A172 (cell line): Measurements from ENCODE around the gene ADAP1. TPM values are rescaled to one million over a fixed set of nuclear protein-coding genes. Genes with fewer than 3 reads are reported as not detected.
"Not testable (repeated sequence)": the region's sequence is repeated elsewhere in the genome, so short reads cannot be mapped to it uniquely, and the experiment has no call there.

ENCODE experiments used
- DNase-seq: peaks from one replicate; pipeline ENCODE4 v3.0.0-alpha.2; 2015; ENCODE audit warnings: low spot score
- total RNA-seq: library from RNA; depleted of rRNA; stranded (reverse); fragments of >200 nt; shearing (Covaris generic); gene quantifications from 2 replicates; pipeline ENCODE4 v1.2.3, GENCODE V29; 2014

The ADAP1 gene
- total RNA-seq, 1 experiment from 2014 or later: 46.8 TPM

DNA sequence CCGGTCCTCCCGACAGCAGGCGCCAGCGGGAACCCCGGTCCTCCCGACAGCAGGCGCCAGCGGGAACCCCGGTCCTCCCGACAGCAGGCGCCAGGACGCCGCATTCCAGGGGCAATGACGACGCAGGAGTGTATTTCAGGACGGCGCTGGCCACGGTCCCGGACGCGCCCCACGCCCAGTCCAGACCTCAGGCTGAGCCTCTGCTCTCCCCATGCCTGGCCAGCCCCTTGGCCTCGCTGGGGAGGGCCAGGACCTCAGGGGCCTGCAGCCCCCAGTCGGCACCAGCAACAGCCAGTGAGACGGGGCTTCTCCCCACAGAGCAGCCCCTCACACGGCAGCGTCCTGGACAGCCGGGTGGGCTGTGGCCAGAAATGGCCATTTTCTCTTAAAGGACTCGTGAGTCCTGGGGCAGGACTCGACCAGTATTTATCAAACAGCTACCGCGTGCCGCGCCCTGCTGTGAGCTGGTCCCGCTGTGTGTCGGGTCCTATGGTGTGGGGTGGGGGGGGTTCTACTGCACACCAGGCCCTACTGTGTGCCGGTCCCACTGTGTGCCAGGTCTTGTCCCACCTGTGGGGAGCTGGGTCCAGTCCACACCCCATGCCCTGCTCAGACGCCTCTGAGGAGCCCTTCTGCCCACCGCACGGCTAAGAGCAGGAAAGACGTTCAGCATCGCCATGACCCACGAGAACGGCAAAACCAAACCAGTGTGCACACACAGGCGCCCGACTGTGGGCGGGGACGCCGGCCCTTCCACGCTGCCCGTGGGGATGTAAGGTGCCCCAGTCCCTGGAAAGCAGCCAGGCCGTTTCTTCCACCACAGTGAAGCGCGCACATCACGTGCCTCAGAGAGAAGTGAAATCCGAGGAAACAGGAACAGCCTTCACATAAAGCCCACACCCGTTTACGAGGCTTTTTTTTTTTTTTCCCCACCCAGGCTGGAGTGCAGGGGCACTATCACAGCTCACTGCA, 44.8 kb downstream of the ADAP1 start:
- no peak for DNase-seq

DNA sequence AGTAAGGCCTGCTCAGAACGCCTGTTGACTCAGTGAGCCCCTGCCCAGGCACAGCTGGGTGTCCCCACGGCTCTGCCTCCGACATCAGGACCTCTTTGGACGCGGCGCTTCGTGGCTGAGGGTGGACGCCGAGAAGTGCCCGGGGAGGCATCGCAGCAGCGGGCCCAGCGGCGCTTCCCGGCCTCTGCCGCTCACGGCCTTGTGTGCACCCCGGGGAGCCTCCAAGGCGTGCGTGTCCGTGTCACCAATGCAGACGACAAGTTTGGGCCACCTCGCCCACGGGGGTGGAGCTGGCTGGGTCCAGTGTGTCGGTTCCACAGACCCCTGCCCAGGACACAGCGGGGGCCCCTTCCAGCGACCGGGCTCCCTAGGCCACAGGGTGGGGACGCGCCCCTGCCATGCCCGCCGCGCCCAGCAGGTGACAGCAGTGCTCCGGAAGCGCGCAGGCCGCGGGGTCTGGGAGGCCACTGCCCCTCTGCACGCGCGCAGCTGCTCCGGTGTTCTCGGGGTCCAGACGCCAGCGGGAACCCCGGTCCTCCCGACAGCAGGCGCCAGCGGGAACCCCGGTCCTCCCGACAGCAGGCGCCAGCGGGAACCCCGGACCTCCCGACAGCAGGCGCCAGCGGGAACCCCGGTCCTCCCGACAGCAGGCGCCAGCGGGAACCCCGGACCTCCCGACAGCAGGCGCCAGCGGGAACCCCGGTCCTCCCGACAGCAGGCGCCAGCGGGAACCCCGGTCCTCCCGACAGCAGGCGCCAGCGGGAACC, 45.7 kb downstream of the ADAP1 start:
- not testable (repeated sequence) for DNase-seq

DNA sequence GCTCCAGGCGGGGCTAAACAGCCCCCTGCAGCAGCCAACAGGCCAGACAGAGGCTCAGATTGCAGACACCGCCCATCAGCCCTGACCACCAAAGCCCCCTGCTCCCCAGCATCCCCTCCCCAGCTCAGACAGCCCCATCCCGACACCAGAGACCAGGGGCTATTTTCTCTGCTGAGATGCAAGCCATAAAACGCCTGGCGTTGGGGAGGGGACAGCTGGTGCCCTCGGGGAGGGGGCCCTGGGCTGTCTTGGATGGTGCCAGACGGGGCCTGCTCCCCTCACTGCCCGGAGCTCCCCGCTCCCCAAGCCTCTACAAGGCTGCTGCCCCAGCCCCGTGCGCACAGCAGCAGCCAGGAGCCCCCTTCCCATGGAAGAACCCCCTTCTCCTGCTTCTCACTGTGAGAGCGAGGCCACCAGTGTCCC, 46.3 kb downstream of the ADAP1 start:
- DNase-seq: no peak

- no peak for DNase-seq
Measured at GRCh38 chr7:907158-907980, 47.1 kb downstream of the ADAP1 start.

DNA sequence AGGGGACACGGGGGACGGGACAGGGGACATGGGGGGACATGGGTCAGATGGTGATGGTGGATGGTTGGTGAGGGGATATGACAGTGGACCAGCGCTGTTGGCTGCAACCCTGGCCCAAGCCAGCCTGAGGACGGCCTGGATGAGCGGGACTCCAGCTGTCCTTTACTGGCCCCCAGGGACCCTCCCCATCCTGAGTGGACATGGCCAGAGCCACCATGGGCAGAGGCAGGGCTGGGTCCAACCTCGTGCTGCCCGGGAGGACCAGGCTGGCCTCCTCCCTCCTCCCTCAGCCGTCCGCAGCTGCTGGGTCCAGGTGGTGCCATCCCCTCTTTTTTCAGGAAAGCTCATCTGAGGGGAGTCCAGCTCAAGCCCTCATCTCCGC, 47.7 kb downstream of the ADAP1 start:
- DNase-seq: no peak

GRCh38 chr7:904847-905246, 49.6 kb downstream of the ADAP1 start:
- DNase-seq: peak; percentile 80

GRCh38 chr7:903921-904755, 50.3 kb downstream of the ADAP1 start:
- DNase-seq: no peak

DNA sequence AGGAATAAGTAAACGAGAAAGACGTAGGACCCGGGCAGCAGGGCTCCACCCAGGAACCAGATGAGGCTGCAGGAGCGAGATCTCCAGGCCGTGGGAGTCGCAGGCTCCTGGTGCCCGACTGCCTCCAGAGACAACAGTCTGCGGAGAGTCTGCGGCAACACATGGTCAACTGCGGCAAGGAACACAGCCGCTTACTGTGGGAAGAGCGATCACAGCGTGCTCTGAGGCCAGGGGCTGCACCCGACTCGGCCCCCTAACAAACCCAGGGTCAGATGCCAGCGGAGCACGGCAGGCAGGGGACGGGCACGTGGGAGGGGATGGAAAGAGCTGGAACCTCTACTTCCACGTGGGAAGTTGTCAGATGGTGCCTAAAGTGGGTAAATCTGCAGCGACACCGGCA, 51.5 kb downstream of the ADAP1 start:
- no peak for DNase-seq

- DNase-seq: peak; percentile 96
Measured at GRCh38 chr7:901388-902154, 52.9 kb downstream of the ADAP1 start.

DNA sequence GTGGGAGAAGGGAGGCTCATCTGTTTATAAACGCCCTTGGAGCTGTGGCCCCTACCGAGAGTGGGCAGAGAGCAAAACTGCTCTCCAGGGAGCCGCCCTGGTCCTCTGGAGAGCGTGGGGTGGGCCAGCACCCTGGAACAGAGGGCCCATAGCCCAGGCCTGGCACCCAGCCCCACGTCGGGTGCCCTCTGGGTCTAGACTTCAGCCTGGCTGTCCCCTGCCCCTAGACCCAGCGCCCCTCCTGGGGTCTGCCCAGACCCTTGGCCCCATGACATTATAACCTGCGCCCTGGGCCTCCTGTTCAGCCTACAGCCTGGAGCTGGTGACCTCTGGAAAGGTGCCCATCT, 53.5 kb downstream of the ADAP1 start:
- no peak for DNase-seq

DNA sequence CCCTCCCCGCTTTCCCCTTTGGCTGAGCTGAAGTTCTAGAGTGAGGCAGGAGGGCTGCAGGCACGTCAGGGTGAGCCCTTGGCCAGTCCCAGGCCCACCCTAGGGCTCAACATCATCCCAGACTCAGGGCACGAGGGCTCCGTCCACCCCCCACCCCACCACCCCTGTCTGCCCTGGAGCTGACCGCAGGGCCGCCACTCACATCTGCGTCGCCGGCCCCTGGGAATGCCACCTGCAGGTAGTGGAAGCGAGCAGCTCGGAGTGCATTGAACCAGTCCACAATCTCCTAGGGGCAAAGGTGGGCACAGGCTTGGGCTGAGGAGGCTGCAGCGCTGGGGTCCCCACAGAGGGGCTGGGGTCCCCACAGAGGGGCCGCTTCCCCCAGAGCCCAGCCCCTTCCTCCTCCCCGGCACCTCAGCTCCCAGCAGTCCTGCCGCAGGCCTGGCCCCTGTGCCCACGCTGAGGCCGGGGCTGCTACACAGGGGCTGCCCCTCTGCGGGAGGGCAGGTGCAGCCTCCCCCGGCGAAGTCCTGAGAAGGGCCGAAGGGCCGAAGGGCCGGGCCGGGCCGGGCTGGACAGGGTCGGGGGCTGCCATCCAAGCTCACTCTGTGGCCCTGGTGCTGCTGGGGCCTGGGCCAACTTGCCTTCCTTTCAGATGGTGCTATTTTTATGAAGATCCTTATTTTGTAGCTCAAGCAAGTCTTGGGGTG, 54.0 kb downstream of the ADAP1 start:
- DNase-seq: no peak

GRCh38 chr7:899806-900205, 54.7 kb downstream of the ADAP1 start:
- DNase-seq: no peak

DNA sequence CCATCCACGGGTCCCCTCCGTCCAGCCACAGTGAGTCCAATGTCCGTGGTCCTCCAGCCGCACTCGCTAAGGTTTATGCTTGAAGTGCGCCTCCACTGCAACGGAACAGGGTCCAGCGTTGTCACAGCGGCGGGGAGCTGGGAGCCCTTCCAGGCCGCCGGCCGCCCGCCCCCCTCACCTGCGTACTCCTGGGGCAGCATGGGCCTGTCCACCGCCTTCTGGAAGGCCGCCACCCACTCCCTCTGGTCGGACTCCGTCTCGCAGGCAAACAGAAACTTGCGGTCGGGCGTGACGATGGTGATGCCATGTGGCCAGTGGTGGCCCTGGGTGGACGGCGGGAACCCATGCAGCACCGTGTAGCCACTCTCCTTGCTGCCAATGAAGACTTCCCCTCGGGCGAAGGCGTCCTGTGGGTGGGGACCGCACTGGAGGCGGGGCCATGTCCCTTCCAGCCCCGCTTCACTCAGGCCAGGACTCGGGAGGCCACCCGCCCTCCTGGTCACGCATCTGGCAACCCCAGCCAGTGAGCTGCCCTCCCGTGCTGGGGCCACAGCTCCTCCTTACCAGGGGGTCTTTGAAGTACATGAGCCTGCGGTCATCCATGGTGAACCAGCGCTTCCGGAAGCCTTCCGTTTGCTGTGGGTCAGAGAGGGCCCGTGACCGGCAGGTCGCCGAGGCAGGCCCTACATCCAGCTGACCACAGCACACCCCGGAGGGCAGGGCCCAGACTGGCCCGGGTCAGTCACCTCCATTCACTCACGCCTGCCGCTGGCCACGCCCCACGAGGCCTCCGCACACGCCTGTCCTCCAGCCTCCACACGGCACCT, 55.4 kb downstream of the ADAP1 start:
- no peak for DNase-seq

DNA sequence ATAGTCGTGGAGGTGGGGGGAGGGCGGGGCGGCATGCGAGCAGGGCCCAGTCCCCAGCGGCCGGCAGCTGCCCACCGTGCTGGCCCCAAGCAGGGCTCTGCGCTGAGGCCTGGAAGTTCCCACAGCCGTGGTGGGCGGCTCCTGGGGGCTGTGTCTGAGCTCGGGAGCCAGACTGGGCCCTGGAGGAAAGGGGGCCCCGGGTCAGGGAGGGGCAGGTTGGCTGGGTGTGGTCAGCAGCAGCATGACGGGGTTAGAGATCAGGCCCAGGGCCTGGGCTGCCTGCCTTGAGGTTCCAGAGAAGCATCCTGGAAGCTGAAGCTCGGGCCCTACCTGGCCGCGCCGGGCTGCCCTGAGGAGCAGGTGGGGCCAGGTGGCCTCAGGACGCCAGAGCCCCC, 56.0 kb downstream of the ADAP1 start:
- DNase-seq: no peak

GRCh38 chr7:897771-898376, 56.6 kb downstream of the ADAP1 start:
- peak; percentile 68 for DNase-seq

GRCh38 chr7:897086-897485, 57.4 kb downstream of the ADAP1 start:
- no peak for DNase-seq

DNA sequence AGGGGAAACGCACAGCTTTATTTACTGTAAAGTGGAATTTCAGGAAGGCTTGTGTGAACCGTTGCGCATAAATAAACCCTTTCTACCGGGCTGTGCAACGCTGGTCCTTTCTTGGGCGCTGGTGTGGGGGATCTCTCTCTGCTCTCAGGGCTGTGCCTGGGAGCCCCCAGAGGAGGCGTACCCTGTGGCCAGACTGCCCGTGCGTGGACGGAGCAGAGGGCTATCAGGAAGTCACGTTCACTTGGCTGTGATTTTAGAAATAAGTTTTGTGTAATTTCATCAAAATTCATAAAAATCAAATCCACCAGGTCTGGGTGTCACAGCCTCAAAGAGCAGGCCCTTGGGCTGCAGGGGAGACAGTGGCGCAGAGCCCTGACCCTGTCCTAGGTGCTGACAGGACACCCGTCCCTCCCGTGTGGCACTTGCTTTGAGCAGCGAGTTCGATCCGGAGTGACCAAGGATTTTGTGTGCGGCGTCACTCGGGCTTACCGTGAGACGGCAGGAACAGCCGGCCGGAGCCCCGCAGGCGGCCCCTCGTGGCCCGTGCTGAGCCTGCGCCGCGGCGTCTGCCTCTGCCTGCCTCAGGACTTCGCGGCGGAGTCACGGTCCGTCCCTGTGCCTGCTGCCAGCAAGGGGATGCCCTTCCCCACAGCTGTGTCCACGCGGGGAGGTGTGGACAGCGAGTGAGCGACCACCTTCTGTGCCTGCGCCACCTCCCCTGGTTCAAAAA, 58.0 kb downstream of the ADAP1 start:
- DNase-seq: no peak
